Measurements from ENCODE around the gene YPEL5.

DNA sequence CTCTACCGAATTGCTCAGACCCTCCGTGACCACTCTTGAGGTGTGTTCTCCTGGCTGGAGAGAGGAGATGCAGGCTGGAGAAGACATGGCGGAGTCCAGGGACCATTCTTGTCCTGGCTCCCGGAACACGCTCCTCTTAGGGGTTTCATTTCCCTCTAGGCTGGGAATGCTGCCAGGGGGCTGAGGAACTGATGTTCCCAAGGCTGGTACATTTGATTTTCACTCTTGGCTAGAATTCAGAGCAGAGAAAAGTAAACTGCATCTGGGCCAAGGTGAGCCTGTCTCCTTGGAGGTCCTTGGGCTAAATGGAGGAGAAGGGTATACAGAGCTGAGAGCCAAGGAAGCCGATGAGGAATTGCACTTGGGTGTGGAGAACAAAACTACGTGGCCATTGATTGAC, 56.3 kb downstream of the YPEL5 start:
- TF ChIP-seq GATA2 (IDR thresholded peaks at IDR 0.05; ENCODE audit: low read depth, low read length) (no peak), GATA3 (IDR thresholded peaks at IDR 0.05; ENCODE audit: low read depth, low read length) (no peak)

Data from SH-SY5Y (cell line).